GM21619 (cell line): ENCODE data around the gene FMO3.

Experiments
- ATAC-seq: cut with Tn5 transposase; IDR thresholded peaks from one replicate; pipeline ENCODE4 v1.9.1; 2021; ENCODE audit not compliant: unreplicated experiment

FMO3 gene

GRCh38 chr1:171090604-171091003 lies at the start of gene FMO3:
Gene FMO3, plus strand, starts transcription at chr1:171090905. Its CDS starts 1,754 bp downstream, at chr1:171092659.
- ATAC-seq: no peak

GRCh38 chr1:171048014-171048413 lies 42.7 kb upstream of the FMO3 start:
- no peak for ATAC-seq

GRCh38 chr1:171052977-171053376 lies 37.7 kb upstream of the FMO3 start:
- ATAC-seq: no peak

GRCh38 chr1:171055966-171056643 lies 34.6 kb upstream of the FMO3 start:
- ATAC-seq: no peak

- ATAC-seq: no peak
These were observed 29.1 kb upstream of the FMO3 start for GRCh38 chr1:171061425-171062143.

- no peak for ATAC-seq
These were observed 27.8 kb upstream of the FMO3 start for GRCh38 chr1:171062902-171063301.

- no peak for ATAC-seq
These were observed 15.7 kb upstream of the FMO3 start for GRCh38 chr1:171075041-171075440.

- ATAC-seq: no peak
These were observed 9.4 kb upstream of the FMO3 start for GRCh38 chr1:171081314-171081753.

GRCh38 chr1:171081763-171082201 lies 8.9 kb upstream of the FMO3 start:
- ATAC-seq: no peak

GRCh38 chr1:171082606-171083005 lies 8.1 kb upstream of the FMO3 start:
- no peak for ATAC-seq

GRCh38 chr1:171083222-171083621 lies 7.5 kb upstream of the FMO3 start:
- ATAC-seq: no peak

GRCh38 chr1:171084091-171084490 lies 6.6 kb upstream of the FMO3 start:
- no peak for ATAC-seq

- ATAC-seq: no peak
These were observed 5.8 kb upstream of the FMO3 start for GRCh38 chr1:171084870-171085269.

GRCh38 chr1:171087896-171088295 lies 2.8 kb upstream of the FMO3 start:
- ATAC-seq: no peak

GRCh38 chr1:171103862-171104261 lies 13.2 kb downstream of the FMO3 start:
- ATAC-seq: no peak

- ATAC-seq: no peak
These were observed 16.7 kb downstream of the FMO3 start for GRCh38 chr1:171107262-171107940.

- ATAC-seq: no peak
These were observed 17.3 kb downstream of the FMO3 start for GRCh38 chr1:171107969-171108368.

- ATAC-seq: no peak
These were observed 19.3 kb downstream of the FMO3 start for GRCh38 chr1:171109966-171110365.

GRCh38 chr1:171110621-171111326 lies 20.1 kb downstream of the FMO3 start:
- ATAC-seq: no peak

- no peak for ATAC-seq
These were observed 21.4 kb downstream of the FMO3 start for GRCh38 chr1:171112119-171112518.

- no peak for ATAC-seq
These were observed 22.7 kb downstream of the FMO3 start for GRCh38 chr1:171113382-171113781.
